Measurements from ENCODE around the gene CROCC2.

Gene CROCC2

DNA sequence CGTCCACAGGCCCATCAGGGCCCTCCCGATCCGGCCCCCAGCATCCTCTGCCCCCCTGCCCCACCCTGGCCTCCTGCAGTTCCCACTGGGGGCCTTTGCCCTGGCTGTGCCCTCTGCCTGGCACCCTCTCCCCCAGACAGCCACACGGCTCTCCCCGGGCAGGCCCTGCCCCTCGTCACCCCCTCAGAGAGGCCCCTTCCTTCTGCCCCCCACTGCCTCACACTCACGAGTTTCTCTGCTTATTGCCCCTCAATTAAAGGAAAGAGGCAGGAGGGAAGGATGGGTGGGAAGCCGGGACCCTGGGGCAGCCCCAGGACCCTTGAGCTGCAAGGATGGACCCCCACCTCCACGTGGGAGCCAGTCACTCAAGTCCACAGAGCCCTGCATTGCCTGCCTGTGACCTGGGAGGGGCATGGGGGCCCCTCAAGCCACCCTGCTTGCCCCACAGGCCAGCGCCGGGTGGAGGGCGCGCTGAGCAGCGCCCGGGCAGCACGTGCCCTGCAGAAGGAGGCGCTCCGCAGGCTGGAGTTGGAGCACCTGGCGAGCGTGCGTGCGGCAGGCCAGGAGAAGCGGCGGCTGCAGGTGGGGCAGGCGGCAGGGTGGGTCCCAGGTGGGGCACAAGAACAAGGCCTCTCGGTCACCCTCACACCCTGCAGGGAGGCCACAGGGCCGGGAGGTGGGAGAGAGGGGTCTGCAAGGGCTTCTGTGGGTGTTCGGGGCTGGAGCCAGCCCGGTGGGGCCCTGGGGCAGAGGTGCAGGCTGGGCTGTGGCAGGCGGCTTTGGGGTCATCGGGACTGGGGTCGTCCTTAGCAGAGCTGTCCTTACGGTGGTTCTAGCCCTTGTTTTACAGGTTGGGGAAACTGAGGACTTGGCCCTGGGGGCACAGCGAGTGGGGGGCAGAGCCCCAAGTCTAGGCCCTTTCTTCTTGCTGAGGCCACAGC, 61.8 kb downstream of the CROCC2 start:
- TF ChIP-seq, protein P1, sequence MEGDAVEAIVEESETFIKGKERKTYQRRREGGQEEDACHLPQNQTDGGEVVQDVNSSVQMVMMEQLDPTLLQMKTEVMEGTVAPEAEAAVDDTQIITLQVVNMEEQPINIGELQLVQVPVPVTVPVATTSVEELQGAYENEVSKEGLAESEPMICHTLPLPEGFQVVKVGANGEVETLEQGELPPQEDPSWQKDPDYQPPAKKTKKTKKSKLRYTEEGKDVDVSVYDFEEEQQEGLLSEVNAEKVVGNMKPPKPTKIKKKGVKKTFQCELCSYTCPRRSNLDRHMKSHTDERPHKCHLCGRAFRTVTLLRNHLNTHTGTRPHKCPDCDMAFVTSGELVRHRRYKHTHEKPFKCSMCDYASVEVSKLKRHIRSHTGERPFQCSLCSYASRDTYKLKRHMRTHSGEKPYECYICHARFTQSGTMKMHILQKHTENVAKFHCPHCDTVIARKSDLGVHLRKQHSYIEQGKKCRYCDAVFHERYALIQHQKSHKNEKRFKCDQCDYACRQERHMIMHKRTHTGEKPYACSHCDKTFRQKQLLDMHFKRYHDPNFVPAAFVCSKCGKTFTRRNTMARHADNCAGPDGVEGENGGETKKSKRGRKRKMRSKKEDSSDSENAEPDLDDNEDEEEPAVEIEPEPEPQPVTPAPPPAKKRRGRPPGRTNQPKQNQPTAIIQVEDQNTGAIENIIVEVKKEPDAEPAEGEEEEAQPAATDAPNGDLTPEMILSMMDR (IDR thresholded peaks at IDR 0.05; ENCODE audit: borderline replicate concordance, control extremely low read depth, extremely low read depth, insufficient read depth, missing control alignments), result no peak
- in situ Hi-C loops (cut with MboI; ENCODE audit: low sequenced_read_pairs, unreplicated experiment), result no loop called here
- no peak for DNase-seq (ENCODE audit: low spot score)

DNA sequence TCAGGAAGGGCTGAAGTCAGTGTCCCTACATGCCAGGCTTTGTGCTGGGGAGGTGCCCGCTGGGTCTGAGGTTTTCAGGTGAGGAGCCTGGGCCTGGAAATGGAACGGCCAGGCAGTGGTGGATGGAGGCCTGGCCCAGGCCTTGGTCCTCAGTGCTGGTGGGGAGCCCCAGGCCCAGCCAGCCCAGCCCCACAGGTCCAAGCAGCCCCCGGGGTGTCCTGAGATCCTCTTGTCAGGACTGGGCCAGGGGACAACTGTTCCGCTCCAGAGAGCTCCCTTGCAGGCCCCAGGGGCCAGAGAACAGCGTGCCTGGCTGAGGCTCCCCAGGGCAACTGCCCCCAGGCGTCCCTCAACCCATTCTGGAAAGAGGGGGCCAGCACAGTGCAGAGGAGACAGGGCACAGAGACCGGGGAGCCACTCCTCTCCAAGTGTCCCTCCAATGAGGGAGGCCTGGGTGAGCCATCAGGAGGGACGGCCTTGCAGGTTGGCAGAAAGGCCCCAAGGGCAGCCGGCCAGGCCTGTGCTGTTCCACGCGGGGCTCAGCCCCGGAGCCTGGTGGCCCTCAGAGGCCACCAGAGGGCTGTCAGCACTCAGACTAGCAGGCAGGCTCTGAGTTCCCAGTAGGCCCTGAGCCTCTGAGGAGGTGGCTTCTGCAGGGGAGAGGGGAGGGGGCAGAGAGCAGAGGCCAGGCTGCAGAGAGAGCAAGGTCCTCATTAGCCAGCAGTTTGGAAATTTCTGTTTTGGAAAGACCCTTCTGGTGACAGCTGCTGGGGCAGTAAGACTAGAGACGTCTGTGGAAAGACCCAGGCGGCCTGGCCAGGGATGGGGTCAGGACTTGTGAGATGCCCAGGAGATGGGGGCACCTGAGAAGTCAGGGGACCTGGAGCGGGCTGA, 62.8 kb downstream of the CROCC2 start:
- in situ Hi-C loops (cut with MboI; ENCODE audit: low sequenced_read_pairs, unreplicated experiment), result no loop called here
- TF ChIP-seq, protein P1 (IDR thresholded peaks at IDR 0.05; ENCODE audit: borderline replicate concordance, control extremely low read depth, extremely low read depth, insufficient read depth, missing control alignments), result no peak
- DNase-seq (ENCODE audit: low spot score), result no peak

DNA sequence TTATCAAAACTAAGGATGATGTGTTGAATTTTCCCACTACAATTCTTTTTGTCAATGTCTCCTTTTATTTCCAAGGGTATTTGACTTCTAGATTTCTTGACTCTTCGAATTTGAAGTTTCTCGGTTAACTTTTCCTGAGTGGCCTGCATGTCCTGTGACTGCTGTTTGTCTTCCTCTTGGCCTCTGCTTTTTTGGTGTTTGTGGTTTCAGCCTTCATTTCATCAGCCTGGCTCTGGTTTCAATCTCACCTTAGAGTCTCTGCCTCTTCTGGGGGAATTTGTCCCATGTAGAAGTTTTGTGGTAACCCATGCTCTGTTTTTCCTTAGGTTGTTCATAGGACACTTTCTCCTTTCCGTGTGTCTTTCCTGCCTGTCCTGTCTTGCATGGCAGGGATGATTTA, 64.0 kb downstream of the CROCC2 start:
- no peak for DNase-seq (ENCODE audit: low spot score)
- TF ChIP-seq, protein P1 (IDR thresholded peaks at IDR 0.05; ENCODE audit: borderline replicate concordance, control extremely low read depth, extremely low read depth, insufficient read depth, missing control alignments), result no peak
- in situ Hi-C loops (cut with MboI; ENCODE audit: low sequenced_read_pairs, unreplicated experiment), result no loop called here

DNA sequence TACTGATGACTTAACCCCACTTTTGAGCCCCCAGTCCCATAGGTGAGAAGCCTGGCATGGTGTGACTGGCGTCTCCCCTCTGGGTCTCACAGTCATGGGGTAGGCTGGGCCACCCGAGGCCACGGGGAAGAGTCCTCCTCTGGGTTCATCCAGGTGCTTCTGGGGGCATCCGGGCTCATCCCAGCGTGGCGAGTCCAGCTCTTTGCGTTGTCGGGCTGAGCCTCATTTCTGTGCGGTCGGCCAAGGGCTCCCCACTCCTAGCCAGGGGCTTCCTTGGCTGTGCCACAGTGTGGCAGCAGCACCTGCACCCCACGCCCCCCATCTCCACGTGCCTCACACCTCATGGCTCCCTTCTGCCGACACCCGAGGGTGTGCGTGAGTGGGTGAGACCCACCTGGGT, 64.7 kb downstream of the CROCC2 start:
- TF ChIP-seq, protein P1 (IDR thresholded peaks at IDR 0.05; ENCODE audit: borderline replicate concordance, control extremely low read depth, extremely low read depth, insufficient read depth, missing control alignments), result no peak
- no peak for DNase-seq (ENCODE audit: low spot score)
- in situ Hi-C loops (cut with MboI; ENCODE audit: low sequenced_read_pairs, unreplicated experiment), result no loop called here

DNA sequence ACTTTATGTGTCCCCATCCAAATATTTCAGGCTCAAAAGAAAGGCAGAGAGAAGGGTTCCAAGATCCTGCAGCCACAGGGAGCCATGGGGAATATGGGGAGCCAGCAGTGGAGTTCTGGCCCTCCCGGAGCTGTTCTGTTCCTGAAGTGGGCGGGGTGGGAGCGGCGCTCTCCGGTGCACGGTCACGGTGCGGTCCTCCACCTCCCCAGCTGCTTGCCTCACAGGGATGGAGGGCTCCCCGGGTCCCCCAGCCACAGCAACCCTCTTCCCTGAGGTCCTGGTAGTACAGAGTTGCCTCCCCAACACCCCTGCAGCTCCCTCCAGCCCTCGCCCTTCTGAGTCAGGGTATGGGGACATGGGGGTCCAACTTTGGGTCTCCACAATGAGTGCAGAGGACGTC, 66.1 kb downstream of the CROCC2 start:
- in situ Hi-C loops (cut with MboI; ENCODE audit: low sequenced_read_pairs, unreplicated experiment), result no loop called here
- no peak for DNase-seq (ENCODE audit: low spot score)
- TF ChIP-seq, protein P1 (IDR thresholded peaks at IDR 0.05; ENCODE audit: borderline replicate concordance, control extremely low read depth, extremely low read depth, insufficient read depth, missing control alignments), result no peak
